H1 (cell line): ENCODE data around the gene GPR18. TPM values are rescaled to one million over a fixed set of nuclear protein-coding genes. Genes with fewer than 3 reads are reported as not detected.

Experiments used
- CTCF ChIA-PET: fragments of 300-600 bp; sonication (Branson Sonifier 250); formaldehyde crosslinking; loops from one replicate; lab custom pipeline; 2021; ENCODE audit not compliant: partially characterized antibody; lab: Charles Lee
- POLR2A ChIA-PET: fragments of 300-600 bp; sonication (Branson Sonifier 250); formaldehyde crosslinking; loops from one replicate; lab custom pipeline; 2021; ENCODE audit warnings: inconsistent platforms; ENCODE audit not compliant: partially characterized antibody; lab: Charles Lee
- DNase-seq, 2 experiments: peaks; one replicate each; pipeline versions ENCODE4 v3.0.0 to v3.0.0-alpha.2; 2010 to 2022; ENCODE audit warnings: low spot score in 2 of 2, low read depth in 1 of 2, mixed read lengths in 1 of 2
- FAIRE-seq: peaks from 2 replicates; lab custom pipeline; 2011; peaks lifted over from hg19 to GRCh38; lab: Jason Lieb, UNC
- H2AFZ ChIP-seq: 2 replicates; pipeline ENCODE4 v1.8.1; 2012; ENCODE audit warnings: low read length, inconsistent platforms
- H2AK5ac ChIP-seq: 2 replicates; pipeline ENCODE4 v1.6.1; 2013; ENCODE audit warnings: low read depth, low read length
- H2BK120ac ChIP-seq: replicated peaks from 2 replicates; pipeline ENCODE3; 2013; ENCODE audit warnings: low read depth, low read length, inconsistent platforms
- H2BK12ac ChIP-seq: 2 replicates; pipeline ENCODE4 v1.6.1; 2013; ENCODE audit warnings: low read depth, low read length
- H2BK15ac ChIP-seq: 2 replicates; pipeline ENCODE4 v1.6.1; 2013; ENCODE audit warnings: low read length
- H2BK20ac ChIP-seq: 2 replicates; pipeline ENCODE4 v1.6.1; 2013; ENCODE audit warnings: low read length
- H2BK5ac ChIP-seq: 2 replicates; pipeline ENCODE4 v1.6.1; 2013; ENCODE audit warnings: low read depth, low read length
- H3K14ac ChIP-seq: 2 replicates; pipeline ENCODE4 v1.6.1; 2013; ENCODE audit warnings: inconsistent platforms; ENCODE audit not compliant: insufficient read length
- H3K18ac ChIP-seq: 2 replicates; pipeline ENCODE4 v1.6.1; 2013; ENCODE audit warnings: low read length; ENCODE audit errors: extremely low read depth
- H3K23ac ChIP-seq: 2 replicates; pipeline ENCODE4 v1.6.1; 2013; ENCODE audit warnings: inconsistent platforms; ENCODE audit not compliant: insufficient read length
- H3K23me2 ChIP-seq: 2 replicates; pipeline ENCODE4 v1.6.1; 2013; ENCODE audit warnings: low read depth, low read length
- H3K27ac ChIP-seq: 2 replicates; pipeline ENCODE4 v1.6.1; 2011; ENCODE audit warnings: low read depth, low read length, inconsistent platforms
- H3K27me3 ChIP-seq, 4 experiments: replicated peaks in 1 of 4; 1 replicate in 1 of 4; 2 replicates in 3 of 4; pipeline versions ENCODE4 v1.6.1 to v1.8.1; 2011 to 2013; ENCODE audit warnings: low read length in 3 of 4, mild to moderate bottlenecking in 3 of 4, inconsistent platforms in 2 of 4, mixed read lengths in 2 of 4, moderate library complexity in 1 of 4; ENCODE audit not compliant: control insufficient read depth in 3 of 4, insufficient read depth in 3 of 4; ENCODE audit errors: extremely low read depth in 1 of 4
- H3K36me3 ChIP-seq, 4 experiments: 2 replicates each; pipeline versions ENCODE4 v1.6.1 to v1.8.1; 2011 to 2013; ENCODE audit warnings: mild to moderate bottlenecking in 4 of 4, low read length in 3 of 4, moderate library complexity in 2 of 4, control low read depth in 1 of 4, inconsistent platforms in 1 of 4; ENCODE audit not compliant: insufficient read depth in 4 of 4, control insufficient read depth in 2 of 4
- H3K4ac ChIP-seq: replicated peaks from 2 replicates; pipeline ENCODE3; 2013; ENCODE audit warnings: low read length, low read depth, mixed read lengths, inconsistent platforms; ENCODE audit not compliant: insufficient read length
- H3K4me1 ChIP-seq, 4 experiments: replicated peaks in 1 of 4; 1 replicate in 1 of 4; 2 replicates in 3 of 4; pipeline versions ENCODE4 v1.6.1 to v1.8.1; 2011 to 2013; ENCODE audit warnings: low read length in 3 of 4, inconsistent platforms in 2 of 4, mixed read lengths in 1 of 4; ENCODE audit not compliant: insufficient read depth in 4 of 4, control insufficient read depth in 3 of 4
- H3K4me2 ChIP-seq, 2 experiments: 2 replicates each; pipeline versions ENCODE4 v1.6.1 to v1.8.1; 2011 to 2013; ENCODE audit warnings: low read depth in 2 of 2, low read length in 2 of 2, control low read depth in 1 of 2, inconsistent platforms in 1 of 2, mild to moderate bottlenecking in 1 of 2; ENCODE audit not compliant: insufficient read depth in 1 of 2
- H3K4me3 ChIP-seq, 4 experiments: fragments of 200-600, 300-600 bp in 1 of 4; sonication (generic), shearing (Covaris generic), sonication (Bioruptor Twin) in 1 of 4; 2 replicates each; pipeline versions ENCODE4 v1.5.1 to v1.8.1; 2011 to 2016; ENCODE audit warnings: low read length in 4 of 4, low read depth in 3 of 4, control low read depth in 2 of 4, inconsistent platforms in 2 of 4, mild to moderate bottlenecking in 2 of 4, mixed read lengths in 1 of 4, moderate library complexity in 1 of 4; ENCODE audit not compliant: insufficient read depth in 2 of 4; ENCODE audit errors: extremely low read depth in 1 of 4
- H3K56ac ChIP-seq: replicated peaks from 2 replicates; pipeline ENCODE3; 2013; ENCODE audit warnings: low read depth, mild to moderate bottlenecking, mixed read lengths, low read length, inconsistent platforms; ENCODE audit not compliant: insufficient read length
- H3K79me1 ChIP-seq: 2 replicates; pipeline ENCODE4 v1.6.1; 2013; ENCODE audit warnings: low read depth, low read length, control low read depth
- H3K79me2 ChIP-seq, 2 experiments: 2 replicates each; pipeline versions ENCODE4 v1.6.1 to v1.8.1; 2012 to 2013; ENCODE audit warnings: low read length in 2 of 2, mild to moderate bottlenecking in 2 of 2, inconsistent platforms in 1 of 2; ENCODE audit not compliant: insufficient read depth in 2 of 2, control insufficient read depth in 1 of 2
- H3K9ac ChIP-seq, 4 experiments: replicated peaks in 1 of 4; 1 replicate in 1 of 4; 2 replicates in 3 of 4; pipeline versions ENCODE4 v1.6.1 to v1.8.1; 2011 to 2013; ENCODE audit warnings: low read depth in 3 of 4, low read length in 3 of 4, control low read depth in 2 of 4, mild to moderate bottlenecking in 2 of 4, moderate library complexity in 2 of 4, inconsistent platforms in 1 of 4; ENCODE audit errors: extremely low read depth in 1 of 4
- H3K9me3 ChIP-seq, 2 experiments: 2 replicates each; pipeline versions ENCODE4 v1.6.1 to v1.8.1; 2012 to 2013; ENCODE audit warnings: mild to moderate bottlenecking in 2 of 2, moderate library complexity in 2 of 2, control low read depth in 1 of 2, inconsistent platforms in 1 of 2, low read depth in 1 of 2, low read length in 1 of 2, mixed read lengths in 1 of 2; ENCODE audit not compliant: insufficient read depth in 2 of 2
- H4K20me1 ChIP-seq, 2 experiments: replicated peaks in 1 of 2; 2 replicates each; pipeline versions ENCODE3 to v1.8.1; 2011 to 2013; ENCODE audit warnings: inconsistent platforms in 2 of 2, low read length in 2 of 2, mild to moderate bottlenecking in 1 of 2; ENCODE audit not compliant: insufficient read depth in 2 of 2, control insufficient read depth in 1 of 2
- H4K5ac ChIP-seq: 2 replicates; pipeline ENCODE4 v1.6.1; 2013; ENCODE audit warnings: low read length, low read depth, mixed read lengths, inconsistent platforms; ENCODE audit not compliant: insufficient read length
- H4K8ac ChIP-seq: 2 replicates; pipeline ENCODE4 v1.8.0; 2013; ENCODE audit warnings: mild to moderate bottlenecking, moderate library complexity, low read length, inconsistent platforms; ENCODE audit not compliant: insufficient read depth; ENCODE audit errors: extremely low read depth
- H4K91ac ChIP-seq: replicated peaks from 2 replicates; pipeline ENCODE3; 2013; ENCODE audit warnings: low read length, mixed read lengths, inconsistent platforms; ENCODE audit not compliant: insufficient read length
- BACH1 ChIP-seq: IDR thresholded peaks from 2 replicates; pipeline ENCODE4 v1.6.1; 2012; ENCODE audit warnings: low read length, improper control_type of control experiment
- CEBPB ChIP-seq: IDR thresholded peaks from 2 replicates; pipeline ENCODE4 v1.6.1; 2012; ENCODE audit warnings: low read depth, low read length
- CREB1 ChIP-seq: IDR thresholded peaks from 2 replicates; pipeline ENCODE4 v1.6.1; 2012; ENCODE audit warnings: inconsistent platforms
- CTBP2 ChIP-seq: IDR thresholded peaks from 2 replicates; pipeline ENCODE4 v1.7.0; 2011; ENCODE audit warnings: borderline replicate concordance, mild to moderate bottlenecking, moderate library complexity, mixed read lengths, low read length; ENCODE audit not compliant: insufficient read depth, insufficient read length
- E2F6 ChIP-seq: IDR thresholded peaks from 2 replicates; pipeline ENCODE4 v1.6.1; 2012; ENCODE audit warnings: inconsistent platforms
- EP300 ChIP-seq, 2 experiments: IDR thresholded peaks; 1 replicate in 1 of 2; 2 replicates in 1 of 2; pipeline ENCODE4 v1.6.1; 2011 to 2012; ENCODE audit warnings: low read depth in 2 of 2, low read length in 2 of 2, mild to moderate bottlenecking in 2 of 2, borderline replicate concordance in 1 of 2, inconsistent platforms in 1 of 2, moderate library complexity in 1 of 2
- KDM4A ChIP-seq: IDR thresholded peaks from one replicate; pipeline ENCODE4 v1.7.1; 2012; ENCODE audit warnings: low read depth, mild to moderate bottlenecking, moderate library complexity, low read length, inconsistent platforms; ENCODE audit not compliant: severe bottlenecking
- NRF1 ChIP-seq: IDR thresholded peaks from 2 replicates; pipeline ENCODE4 v1.6.1; 2011; ENCODE audit warnings: mild to moderate bottlenecking, low read depth, low read length, improper control_type of control experiment
- RBBP5 ChIP-seq: IDR thresholded peaks from 2 replicates; pipeline ENCODE4 v1.7.1; 2012; ENCODE audit warnings: low read depth, mild to moderate bottlenecking, inconsistent platforms, low read length, moderate library complexity, borderline replicate concordance
- SP1 ChIP-seq: IDR thresholded peaks from 2 replicates; pipeline ENCODE4 v1.6.1; 2011; ENCODE audit warnings: low read depth, low read length
- TAF7 ChIP-seq: optimal IDR thresholded peaks from 2 replicates; pipeline ENCODE3; 2011; ENCODE audit warnings: low read depth, mild to moderate bottlenecking, inconsistent platforms, low read length, moderate library complexity, borderline replicate concordance
- TEAD4 ChIP-seq: IDR thresholded peaks from 2 replicates; pipeline ENCODE4 v1.6.1; 2012; ENCODE audit warnings: low read depth, low read length, inconsistent platforms, mixed read lengths
- USF2 ChIP-seq: IDR thresholded peaks from 2 replicates; pipeline ENCODE4 v1.6.1; 2011; ENCODE audit warnings: low read length, improper control_type of control experiment
- WGBS, 2 experiments: shearing (Covaris generic) in 1 of 2; methylation state at CpG; one replicate each; pipeline versions ENCODE4 v1.1.6 to v1.1.7; 2013 to 2015; ENCODE audit warnings: low lambda C conversion rate in 2 of 2, mixed read lengths in 2 of 2, inconsistent platforms in 1 of 2, low coverage in 1 of 2, missing lambda C conversion rate in 1 of 2; ENCODE audit not compliant: insufficient replicate concordance in 2 of 2, insufficient coverage in 1 of 2, insufficient read length in 1 of 2; ENCODE audit errors: extremely low coverage in 1 of 2, missing lambda C conversion rate in 1 of 2; 5-methylcytosine and 5-hydroxymethylcytosine counted together
- polyA plus RNA-seq, 7 experiments: library from polyadenylated mRNA; depleted of rRNA in 3 of 7; stranded (reverse) in 5 of 7; unstranded in 2 of 7; fragments of >200 nt in 5 of 7; fragments of 200-250 nt in 2 of 7; gene quantifications; 1 replicate in 5 of 7; 2 replicates in 1 of 7; 4 replicates in 1 of 7; pipeline versions ENCODE4 v1.2.1 to v1.2.3, GENCODE V29; 2011 to 2013; ENCODE audit warnings: missing spikeins in 2 of 7, mixed read lengths in 2 of 7
- total RNA-seq: library from RNA; stranded (reverse); fragmentation: NEBNext Ultra II Directional; extraction: Animal tissue kit (Norgen Biotek cat#: 25700); gene quantifications from 2 replicates; pipeline ENCODE4 v1.2.1, GENCODE V29; 2021

Gene GPR18
- total and polyA plus RNA-seq, 2 of the 8 experiments (the other 6 are each of a cell fraction or from before 2014, with no cell fraction given), result not detected

GRCh38 chr13:99273128-99273527 is 14.9 kb upstream of the GPR18 start:
- H3K14ac ChIP-seq, result no peak overlapping the region
- no peak overlapping the region for H2BK15ac ChIP-seq
- H2BK5ac ChIP-seq, result no peak overlapping the region
- H3K36me3 ChIP-seq, result no peaks in the 10 kb centered on the region
- H2BK12ac ChIP-seq, result no peak overlapping the region
- no peaks in the 10 kb centered on the region for H3K79me2 ChIP-seq
- H3K4me1 ChIP-seq, result peaks cover 0 to 6% (median 4%) of the 10 kb centered on the region in 4 experiments; a peak in 5 of 7 replicates
- no peak overlapping the region for H3K56ac ChIP-seq
- WGBS, 2 experiments, result 85% methylated on average over 2 of the region's 2 CpGs; no CpG with 5 or more reads in 1 of the 2 experiments
- H3K23me2 ChIP-seq, result no peaks in the 10 kb centered on the region
- FAIRE-seq, result no peak
- ChIA-PET POLR2A (no interaction called here), CTCF (interaction anchor here (10.8 kb wide), 1 partner anchor 96 kb away, joined by 242 read pairs; no protein-coding TSS in a partner anchor)
- H3K23ac ChIP-seq, result no peak overlapping the region
- H4K20me1 ChIP-seq, result peaks cover 0 to 6% of the 10 kb centered on the region in 2 experiments
- H3K79me1 ChIP-seq, result peaks cover 2% of the 10 kb centered on the region; the same call in 1 of the 2 replicates
- no peak overlapping the region for H3K27ac ChIP-seq
- no peak for DNase-seq
- no peak overlapping the region for H3K4me2 ChIP-seq
- H3K4me3 ChIP-seq, result no peak overlapping the region
- no peaks in the 10 kb centered on the region for H3K27me3 ChIP-seq
- H3K18ac ChIP-seq, result no peak overlapping the region
- no peak overlapping the region for H4K91ac ChIP-seq
- H2AFZ ChIP-seq, result no peak overlapping the region
- no peak overlapping the region for H4K8ac ChIP-seq
- H2BK20ac ChIP-seq, result no peak overlapping the region
- no peak overlapping the region for H3K9ac ChIP-seq
- no peaks in the 10 kb centered on the region for H3K9me3 ChIP-seq
- H3K4ac ChIP-seq, result no peak overlapping the region
- no peak overlapping the region for H2BK120ac ChIP-seq
- H4K5ac ChIP-seq, result no peak overlapping the region
- no peak overlapping the region for H2AK5ac ChIP-seq
- TF ChIP-seq CREB1 (no peak), EP300 (IDR thresholded peaks at IDR 0.05; ENCODE audit: borderline replicate concordance in 1 of 2, low read depth in 2 of 2, low read length in 2 of 2) (no peak), NRF1 (no peak), CEBPB (no peak), TAF7 (no peak), RBBP5 (no peak), BACH1 (no peak), CTBP2 (no peak), E2F6 (no peak), TEAD4 (no peak), SP1 (no peak), KDM4A (no peak), USF2 (no peak)
